Measurements from ENCODE around the gene HNRNPAB.

Gene HNRNPAB

DNA sequence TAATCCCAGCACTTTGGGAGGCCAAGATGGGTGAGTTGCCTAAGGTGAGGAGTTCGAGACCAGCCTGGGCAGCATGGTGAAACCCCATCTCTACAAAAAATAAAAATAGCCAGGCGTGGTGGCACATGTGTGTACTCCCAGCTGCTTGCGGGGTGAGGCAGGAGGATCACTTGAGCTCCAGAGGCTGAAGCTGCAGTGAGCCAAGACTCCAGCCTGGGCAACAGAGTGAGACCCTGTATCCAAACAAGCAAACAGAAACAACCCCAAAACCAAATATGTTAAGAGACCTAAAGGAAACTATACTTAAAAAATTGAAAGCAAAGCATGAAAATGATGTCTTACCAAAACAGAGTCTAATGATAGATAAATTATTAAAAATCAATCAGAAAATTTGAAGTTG is 12.4 kb downstream of the HNRNPAB start:
- H3K27ac ChIP-seq, result no peak overlapping the region
- no peak for TF ChIP-seq ZFX (IDR thresholded peaks at IDR 0.05; ENCODE audit: borderline replicate concordance)
- TF ChIP-seq, protein P1, sequence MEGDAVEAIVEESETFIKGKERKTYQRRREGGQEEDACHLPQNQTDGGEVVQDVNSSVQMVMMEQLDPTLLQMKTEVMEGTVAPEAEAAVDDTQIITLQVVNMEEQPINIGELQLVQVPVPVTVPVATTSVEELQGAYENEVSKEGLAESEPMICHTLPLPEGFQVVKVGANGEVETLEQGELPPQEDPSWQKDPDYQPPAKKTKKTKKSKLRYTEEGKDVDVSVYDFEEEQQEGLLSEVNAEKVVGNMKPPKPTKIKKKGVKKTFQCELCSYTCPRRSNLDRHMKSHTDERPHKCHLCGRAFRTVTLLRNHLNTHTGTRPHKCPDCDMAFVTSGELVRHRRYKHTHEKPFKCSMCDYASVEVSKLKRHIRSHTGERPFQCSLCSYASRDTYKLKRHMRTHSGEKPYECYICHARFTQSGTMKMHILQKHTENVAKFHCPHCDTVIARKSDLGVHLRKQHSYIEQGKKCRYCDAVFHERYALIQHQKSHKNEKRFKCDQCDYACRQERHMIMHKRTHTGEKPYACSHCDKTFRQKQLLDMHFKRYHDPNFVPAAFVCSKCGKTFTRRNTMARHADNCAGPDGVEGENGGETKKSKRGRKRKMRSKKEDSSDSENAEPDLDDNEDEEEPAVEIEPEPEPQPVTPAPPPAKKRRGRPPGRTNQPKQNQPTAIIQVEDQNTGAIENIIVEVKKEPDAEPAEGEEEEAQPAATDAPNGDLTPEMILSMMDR (IDR thresholded peaks at IDR 0.05), result no peak

DNA sequence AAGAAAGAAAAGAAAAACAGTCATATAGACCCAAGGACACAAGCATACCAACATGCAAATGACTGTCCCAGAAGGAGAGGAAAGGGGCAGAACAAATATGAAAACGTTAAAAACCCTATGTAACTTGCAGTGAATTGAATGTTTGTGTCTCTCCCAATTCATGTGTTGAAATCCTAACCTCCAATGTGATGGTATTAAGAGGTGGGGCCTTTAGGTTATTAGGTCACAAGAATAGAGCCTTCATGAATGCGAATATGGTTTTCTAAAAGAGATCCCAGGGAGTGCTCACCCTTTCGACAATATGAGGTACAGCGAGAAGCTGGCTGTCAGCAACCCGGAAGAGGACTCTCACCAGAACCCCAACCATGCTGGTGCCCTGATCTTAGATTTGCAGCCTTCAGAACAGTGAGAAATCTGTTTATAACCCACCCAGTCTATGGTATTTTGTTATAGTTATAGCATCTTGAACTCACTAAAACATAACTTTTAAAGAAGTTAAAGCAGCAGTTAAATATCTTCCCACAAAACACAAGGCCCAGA is 14.0 kb downstream of the HNRNPAB start:
- TF ChIP-seq, protein P1 (IDR thresholded peaks at IDR 0.05), result no peak
- H3K27ac ChIP-seq, result no peak overlapping the region

DNA sequence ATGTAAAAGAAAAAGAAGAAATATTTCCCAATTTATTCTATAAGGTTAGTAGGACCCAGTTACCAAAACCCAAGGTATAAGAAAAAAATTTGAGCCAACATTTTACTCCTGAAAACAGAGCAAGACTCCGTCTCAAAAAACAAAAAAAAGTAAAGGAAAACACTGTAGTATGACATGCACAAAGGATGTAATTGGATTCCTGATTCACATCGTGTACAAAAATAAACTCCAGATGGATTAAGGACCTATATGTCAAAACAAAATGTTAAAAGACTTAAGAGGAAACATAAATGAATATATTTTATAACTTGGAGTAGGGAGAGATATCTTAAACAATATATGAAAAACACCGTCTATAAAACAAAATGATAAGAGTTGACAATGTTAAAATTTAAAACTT is 14.5 kb downstream of the HNRNPAB start:
- TF ChIP-seq, protein P1 (IDR thresholded peaks at IDR 0.05), result no peak
- no peak for TF ChIP-seq ZFX (IDR thresholded peaks at IDR 0.05; ENCODE audit: borderline replicate concordance)
- H3K27ac ChIP-seq, result no peak overlapping the region

DNA sequence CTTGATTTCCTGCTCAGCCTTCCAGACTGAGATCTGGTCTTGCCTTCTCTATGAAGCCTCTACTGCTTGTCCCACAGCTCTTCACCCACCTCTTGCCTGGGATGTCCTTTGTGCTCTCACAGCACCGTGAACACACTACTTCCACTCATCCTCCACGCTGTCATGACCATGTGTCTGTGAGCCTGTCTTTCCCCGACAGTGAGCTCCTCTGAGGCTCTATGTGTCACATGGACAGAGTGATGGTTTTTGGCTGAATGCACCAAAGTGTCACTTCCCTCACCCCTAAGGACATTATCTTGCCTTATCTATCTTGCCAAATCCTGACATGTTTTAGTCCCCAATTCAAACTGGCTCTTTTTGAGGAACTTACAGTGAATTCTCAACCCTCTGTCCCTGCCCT is 16.9 kb downstream of the HNRNPAB start:
- TF ChIP-seq, protein P1 (IDR thresholded peaks at IDR 0.05), result no peak
- no peak for TF ChIP-seq ZFX (IDR thresholded peaks at IDR 0.05; ENCODE audit: borderline replicate concordance)
- 0 out of 2 replicates have a peak overlapping the region, but pooled peaks have one; percentile 17 for H3K27ac ChIP-seq

DNA sequence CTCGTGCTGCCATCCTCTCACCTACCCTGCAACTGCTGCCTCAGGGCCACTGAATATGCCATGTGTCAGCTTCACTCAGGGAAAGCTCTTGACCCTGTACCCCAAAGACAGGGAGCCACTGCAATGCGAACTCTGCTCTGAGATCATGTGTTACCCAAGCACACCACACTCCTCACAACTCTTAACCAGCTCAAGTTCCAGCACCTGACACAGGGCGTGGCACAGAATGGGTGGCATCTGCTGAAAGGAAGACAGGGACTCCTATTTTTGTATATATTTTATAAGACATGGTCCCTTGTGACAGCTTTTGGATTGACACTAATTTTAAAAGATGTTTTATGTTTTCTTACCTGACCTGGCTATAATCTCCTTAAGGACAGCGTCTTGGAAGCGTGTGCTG is 17.5 kb downstream of the HNRNPAB start:
- no peak overlapping the region for H3K27ac ChIP-seq
- TF ChIP-seq, protein P1 (IDR thresholded peaks at IDR 0.05), result no peak
- TF ChIP-seq ZFX (IDR thresholded peaks at IDR 0.05; ENCODE audit: borderline replicate concordance), result no peak

DNA sequence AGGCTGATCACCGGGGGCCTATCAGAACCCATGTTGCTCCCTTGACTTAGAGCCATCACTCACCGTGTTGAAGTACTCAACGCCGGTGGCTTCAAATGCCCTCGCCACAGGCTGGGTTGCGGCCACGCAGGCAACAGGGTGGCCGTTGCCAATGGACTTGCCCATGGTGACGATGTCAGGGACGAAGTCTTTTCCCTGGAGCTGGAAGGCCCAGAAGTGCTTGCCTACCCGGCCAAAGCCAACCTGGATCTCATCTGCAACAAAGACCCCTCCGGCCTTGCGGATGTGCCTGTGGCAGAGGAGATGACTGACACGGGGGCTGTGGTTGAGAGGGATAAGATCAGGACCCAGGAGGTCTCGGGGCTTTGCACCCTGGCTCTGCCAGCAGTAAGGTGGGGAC is 18.0 kb downstream of the HNRNPAB start:
- no peak for TF ChIP-seq ZFX (IDR thresholded peaks at IDR 0.05; ENCODE audit: borderline replicate concordance)
- TF ChIP-seq, protein P1 (IDR thresholded peaks at IDR 0.05), result no peak
- no peak overlapping the region for H3K27ac ChIP-seq

DNA sequence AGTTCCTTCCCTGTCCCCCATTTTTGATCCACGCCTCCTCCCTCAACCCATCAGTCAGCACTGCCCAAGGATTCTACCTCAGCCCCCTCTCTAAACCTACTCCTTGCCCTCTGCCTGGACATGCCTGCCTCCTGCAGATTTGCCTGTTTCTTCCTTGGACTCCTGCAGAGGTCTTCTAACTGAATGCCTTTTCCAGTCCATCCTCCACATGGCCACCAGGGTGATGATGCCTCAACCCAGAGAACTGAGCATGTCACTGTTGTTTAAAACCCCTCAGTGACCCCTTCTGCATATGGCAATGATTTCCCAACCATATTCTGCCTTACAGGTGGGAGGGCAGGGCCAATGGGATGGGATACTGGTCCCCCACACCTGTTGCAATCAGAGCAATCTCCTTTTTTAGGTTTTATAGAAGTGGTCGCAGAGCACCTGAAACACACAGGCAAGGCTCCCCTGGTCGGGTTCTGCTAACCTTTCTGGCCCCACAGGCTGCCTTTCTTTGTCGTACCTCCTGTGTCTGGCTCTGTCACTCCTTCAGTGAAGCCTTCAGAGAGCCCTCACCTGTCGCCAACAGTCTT is 19.0 kb downstream of the HNRNPAB start:
- no peak overlapping the region for H3K27ac ChIP-seq
- TF ChIP-seq, protein P1 (IDR thresholded peaks at IDR 0.05), result no peak
- no peak for TF ChIP-seq ZFX (IDR thresholded peaks at IDR 0.05; ENCODE audit: borderline replicate concordance)

Data from 22Rv1 (cell line).